Neural crest cell (in vitro differentiated cells): Measurements from ENCODE around the gene RFNG. TPM values are rescaled to one million over a fixed set of nuclear protein-coding genes. Genes with fewer than 3 reads are reported as not detected.

Source experiments
- DNase-seq: peaks from one replicate; pipeline ENCODE4 v3.0.0; 2021; ENCODE audit warnings: low read depth, mixed read lengths, low spot score
- H3K27ac Mint-ChIP-seq: one replicate; pipeline ENCODE4 v1.8.0; 2021; ENCODE audit warnings: mild to moderate bottlenecking, mixed read lengths; ENCODE audit not compliant: unreplicated experiment
- H3K27me3 Mint-ChIP-seq: 2 replicates; pipeline ENCODE4 v1.8.0; 2021; ENCODE audit warnings: low read depth, mild to moderate bottlenecking, mixed read lengths
- H3K36me3 Mint-ChIP-seq: 2 replicates; pipeline ENCODE4 v1.8.0; 2021; ENCODE audit warnings: low read depth, mild to moderate bottlenecking, mixed read lengths
- H3K4me1 Mint-ChIP-seq: 2 replicates; pipeline ENCODE4 v1.8.0; 2021; ENCODE audit warnings: mixed read lengths
- H3K4me3 Mint-ChIP-seq: one replicate; pipeline ENCODE4 v1.8.0; 2021; ENCODE audit warnings: mild to moderate bottlenecking, mixed read lengths
- H3K9me3 Mint-ChIP-seq: 2 replicates; pipeline ENCODE4 v1.8.0; 2021; ENCODE audit warnings: mixed read lengths
- total RNA-seq: library from RNA; stranded (reverse); gene quantifications from 2 replicates; pipeline ENCODE4 v1.2.1, GENCODE V29; 2021
- TF ChIP-seq, protein P1 (sequence below): fragments of 200-600 bp; sonication (generic); conservative IDR thresholded peaks from 2 replicates; pipeline ENCODE4 v1.5.0; 2021; ENCODE audit warnings: antibody characterized with exemption, mild to moderate bottlenecking

The RFNG gene
- total RNA-seq, 1 donor from 2014 or later = 46.0 TPM

DNA sequence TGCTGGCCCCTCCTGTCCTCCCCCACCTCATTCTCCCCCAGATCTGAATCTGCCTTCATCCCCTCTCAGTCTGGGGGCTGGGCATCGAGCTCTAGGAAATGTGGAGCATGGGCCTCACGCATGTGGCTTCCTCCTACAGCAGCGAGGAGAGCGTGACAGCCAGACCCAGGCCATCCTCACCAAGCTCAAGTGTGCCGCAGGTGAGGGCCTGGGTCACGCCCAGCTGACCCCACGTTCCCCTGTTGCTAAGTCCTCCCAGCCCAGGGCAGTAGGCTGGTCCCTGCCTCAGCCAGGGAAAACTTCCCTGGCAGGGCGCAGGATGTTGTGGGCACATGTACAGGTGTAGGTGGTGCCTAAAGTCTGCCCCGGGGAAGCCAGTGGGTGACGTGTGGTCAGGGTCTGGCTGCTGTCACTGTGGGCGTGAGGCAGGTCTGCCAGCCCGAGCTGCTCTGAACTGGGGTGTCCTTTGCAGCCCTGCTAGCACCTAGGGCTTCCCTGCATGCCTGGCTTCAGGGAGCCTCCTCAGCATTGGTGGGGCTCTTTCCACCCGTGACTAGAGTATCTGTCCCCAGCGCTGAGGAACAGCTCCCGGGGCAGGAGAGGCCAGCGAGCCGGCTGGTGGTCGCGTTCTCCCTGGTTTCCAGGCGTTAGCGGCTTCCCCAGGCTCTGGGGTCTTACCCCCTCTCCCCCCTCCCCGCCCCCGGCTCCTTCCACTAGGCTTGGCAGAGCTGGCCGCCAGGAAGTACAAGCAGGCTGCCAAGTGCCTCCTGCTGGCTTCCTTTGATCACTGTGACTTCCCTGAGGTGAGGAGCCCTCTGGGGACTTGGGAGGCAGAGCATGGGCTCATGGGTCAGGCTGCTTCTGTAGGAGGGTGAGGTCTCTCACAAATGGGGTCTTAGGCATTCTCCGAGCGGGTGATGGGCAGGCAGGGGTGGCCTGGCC, 3.7 kb upstream of the RFNG start:
- H3K9me3 Mint-ChIP-seq = no peaks in the 10 kb centered on the region

DNA sequence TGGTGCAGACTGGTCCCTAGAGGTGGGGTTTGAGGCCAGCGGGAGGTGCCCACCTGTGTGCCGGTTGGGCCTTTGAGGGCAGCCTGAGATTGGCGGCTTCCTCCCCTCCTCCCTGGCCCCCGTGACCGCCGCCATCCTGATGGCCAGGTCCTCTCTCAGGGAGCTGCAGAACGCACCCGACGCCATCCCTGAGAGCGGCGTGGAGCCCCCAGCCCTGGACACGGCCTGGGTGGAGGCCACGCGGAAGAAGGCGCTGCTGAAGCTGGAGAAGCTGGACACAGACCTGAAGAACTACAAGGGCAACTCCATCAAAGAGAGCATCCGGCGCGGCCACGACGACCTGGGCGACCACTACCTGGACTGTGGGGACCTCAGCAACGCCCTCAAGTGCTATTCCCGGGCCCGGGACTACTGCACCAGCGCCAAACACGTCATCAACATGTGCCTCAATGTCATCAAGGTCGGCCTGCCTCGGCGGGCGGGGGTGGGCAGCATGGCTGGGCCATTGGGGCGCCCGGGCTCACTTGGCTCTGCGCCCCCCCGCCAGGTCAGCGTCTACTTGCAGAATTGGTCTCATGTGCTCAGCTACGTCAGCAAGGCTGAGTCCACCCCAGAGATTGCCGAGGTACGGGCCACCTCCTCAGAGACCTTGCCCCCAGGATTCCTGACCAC, 2.9 kb upstream of the RFNG start:
- no peaks in the 10 kb centered on the region for H3K36me3 Mint-ChIP-seq
- no peak overlapping the region for H3K27ac Mint-ChIP-seq
- no peak for DNase-seq
- TF ChIP-seq, protein P1, sequence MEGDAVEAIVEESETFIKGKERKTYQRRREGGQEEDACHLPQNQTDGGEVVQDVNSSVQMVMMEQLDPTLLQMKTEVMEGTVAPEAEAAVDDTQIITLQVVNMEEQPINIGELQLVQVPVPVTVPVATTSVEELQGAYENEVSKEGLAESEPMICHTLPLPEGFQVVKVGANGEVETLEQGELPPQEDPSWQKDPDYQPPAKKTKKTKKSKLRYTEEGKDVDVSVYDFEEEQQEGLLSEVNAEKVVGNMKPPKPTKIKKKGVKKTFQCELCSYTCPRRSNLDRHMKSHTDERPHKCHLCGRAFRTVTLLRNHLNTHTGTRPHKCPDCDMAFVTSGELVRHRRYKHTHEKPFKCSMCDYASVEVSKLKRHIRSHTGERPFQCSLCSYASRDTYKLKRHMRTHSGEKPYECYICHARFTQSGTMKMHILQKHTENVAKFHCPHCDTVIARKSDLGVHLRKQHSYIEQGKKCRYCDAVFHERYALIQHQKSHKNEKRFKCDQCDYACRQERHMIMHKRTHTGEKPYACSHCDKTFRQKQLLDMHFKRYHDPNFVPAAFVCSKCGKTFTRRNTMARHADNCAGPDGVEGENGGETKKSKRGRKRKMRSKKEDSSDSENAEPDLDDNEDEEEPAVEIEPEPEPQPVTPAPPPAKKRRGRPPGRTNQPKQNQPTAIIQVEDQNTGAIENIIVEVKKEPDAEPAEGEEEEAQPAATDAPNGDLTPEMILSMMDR = no peak
- H3K4me1 Mint-ChIP-seq = no peaks in the 10 kb centered on the region
- no peaks in the 10 kb centered on the region for H3K9me3 Mint-ChIP-seq
- peak overlapping the region; percentile 67 for H3K4me3 Mint-ChIP-seq
- no peaks in the 10 kb centered on the region for H3K27me3 Mint-ChIP-seq

More for the DNA sequence above, 3.7 kb upstream of the RFNG start:
- Mint-ChIP-seq H3K36me3 (no peaks in the 10 kb centered on the region), H3K4me1 (no peaks in the 10 kb centered on the region), H3K4me3 (peak overlapping the region; percentile 67), H3K27ac (no peak overlapping the region), H3K27me3 (no peaks in the 10 kb centered on the region)
- TF ChIP-seq, protein P1 = no peak
- no peak for DNase-seq

DNA sequence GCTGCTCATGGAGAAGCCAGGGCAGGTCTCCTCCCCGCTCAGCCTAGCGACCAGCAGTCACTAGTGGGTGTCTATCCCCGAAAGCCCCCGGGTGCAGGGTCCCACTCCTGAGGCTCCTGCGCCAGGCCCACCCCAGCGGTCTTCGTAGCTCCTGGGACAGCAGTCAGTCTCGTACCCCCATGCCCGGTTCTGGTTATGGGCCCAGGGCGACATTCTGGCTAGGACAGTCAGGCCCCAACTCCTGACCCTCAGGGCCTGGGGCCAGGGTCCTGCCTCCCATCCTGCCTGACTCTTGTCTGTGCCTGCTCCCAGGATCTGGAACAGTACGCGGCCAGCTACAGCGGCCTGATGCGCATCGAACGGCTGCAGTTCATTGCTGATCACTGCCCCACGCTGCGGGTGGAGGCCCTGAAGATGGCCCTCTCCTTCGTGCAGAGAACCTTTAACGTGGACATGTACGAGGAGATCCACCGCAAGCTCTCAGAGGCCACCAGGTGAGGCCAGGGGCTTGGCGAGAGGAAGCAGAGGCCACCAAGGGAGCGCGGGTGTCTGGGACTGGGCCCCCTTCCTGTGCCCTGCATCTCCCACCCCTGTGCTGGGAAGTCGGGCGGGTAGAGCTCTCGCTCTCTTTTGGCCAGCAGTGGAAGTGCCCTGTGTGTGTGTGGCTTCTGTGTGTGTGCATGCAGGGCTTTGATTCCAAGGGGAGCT, 2.1 kb upstream of the RFNG start:
- TF ChIP-seq, protein P1 = no peak
- no peak for DNase-seq
- no peaks in the 10 kb centered on the region for H3K4me1 Mint-ChIP-seq
- no peaks in the 10 kb centered on the region for H3K36me3 Mint-ChIP-seq
- H3K27ac Mint-ChIP-seq = no peak overlapping the region
- H3K4me3 Mint-ChIP-seq = peak overlapping the region; percentile 87
- H3K27me3 Mint-ChIP-seq = no peaks in the 10 kb centered on the region
- H3K9me3 Mint-ChIP-seq = no peaks in the 10 kb centered on the region

DNA sequence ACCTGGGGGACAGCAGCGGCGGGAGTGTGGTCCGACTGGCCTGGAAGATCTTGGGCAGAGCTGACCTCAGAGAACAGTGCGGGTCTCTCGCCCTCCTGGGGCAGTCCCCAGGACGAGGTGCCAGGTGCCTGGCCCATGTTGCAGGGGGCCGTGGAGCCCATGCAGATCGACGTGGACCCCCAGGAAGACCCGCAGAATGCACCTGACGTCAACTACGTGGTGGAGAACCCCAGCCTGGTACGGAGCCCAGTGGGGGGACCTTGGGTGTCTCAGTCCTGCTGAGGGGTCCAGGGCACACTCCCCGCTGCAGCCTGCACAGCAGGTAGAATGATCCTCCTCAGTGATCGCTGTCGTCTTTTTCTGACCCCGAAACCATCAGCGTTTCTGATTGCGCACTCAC, 1.5 kb upstream of the RFNG start:
- no peaks in the 10 kb centered on the region for H3K36me3 Mint-ChIP-seq
- H3K9me3 Mint-ChIP-seq = no peaks in the 10 kb centered on the region
- peak overlapping the region; percentile 87 for H3K4me3 Mint-ChIP-seq
- DNase-seq = no peak
- TF ChIP-seq, protein P1 = no peak
- H3K27ac Mint-ChIP-seq = no peak overlapping the region
- H3K4me1 Mint-ChIP-seq = no peaks in the 10 kb centered on the region
- H3K27me3 Mint-ChIP-seq = no peaks in the 10 kb centered on the region

DNA sequence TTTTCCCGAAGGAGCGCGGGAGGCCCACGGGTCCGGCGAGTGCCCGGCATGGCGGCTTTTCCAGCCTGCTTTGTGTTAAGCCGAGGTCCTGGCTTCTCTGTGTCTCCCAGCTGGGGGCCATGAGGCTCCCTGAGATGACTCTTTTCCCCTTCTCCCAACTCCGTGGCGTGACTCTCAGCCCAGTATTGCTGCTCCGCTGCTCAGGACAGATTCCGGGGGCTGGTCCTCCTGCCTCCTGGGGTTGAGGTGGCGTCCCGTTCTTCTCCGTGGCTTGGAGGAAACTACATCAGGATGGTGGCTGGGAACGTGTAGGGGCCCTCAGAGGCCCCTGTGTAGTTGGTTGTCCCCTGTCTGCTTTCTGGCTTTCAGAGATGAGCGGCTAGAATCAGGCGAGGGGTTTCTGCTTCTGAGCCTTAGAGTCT, 1.0 kb upstream of the RFNG start:
- Mint-ChIP-seq H3K9me3 (no peaks in the 10 kb centered on the region), H3K27ac (peak overlapping the region; percentile 12), H3K27me3 (no peaks in the 10 kb centered on the region), H3K36me3 (peaks cover 1% of the 10 kb centered on the region), H3K4me3 (peak overlapping the region; percentile 87), H3K4me1 (no peaks in the 10 kb centered on the region)
- DNase-seq = no peak
- TF ChIP-seq, protein P1 = no peak
